BJ (cell line): Measurements from ENCODE around the gene CCDC6. TPM values are rescaled to one million over a fixed set of nuclear protein-coding genes. Genes with fewer than 3 reads are reported as not detected.

Experiments used
- CTCF ChIA-PET: fragments of 350-600 bp; formaldehyde crosslinking; extraction: SDS; loops from one replicate; lab custom pipeline; 2021; ENCODE audit warnings: antibody characterized with exemption, inconsistent platforms; lab: Yijun Ruan, JAX
- POLR2A ChIA-PET: fragments of 300-600 bp; sonication (Branson Sonifier 250); formaldehyde crosslinking; extraction: SDS; loops from one replicate; lab custom pipeline; 2021; ENCODE audit warnings: antibody characterized with exemption; lab: Charles Lee
- DNase-seq: peaks from one replicate; pipeline ENCODE4 v3.0.0-alpha.2; 2011; ENCODE audit warnings: low read depth
- H3K27me3 ChIP-seq: 2 replicates; pipeline ENCODE4 v1.6.0; 2011; ENCODE audit warnings: low read length; ENCODE audit not compliant: control insufficient read depth, insufficient read depth
- H3K36me3 ChIP-seq: 2 replicates; pipeline ENCODE4 v1.5.1; 2011; ENCODE audit warnings: low read length; ENCODE audit not compliant: control insufficient read depth, insufficient read depth
- H3K4me3 ChIP-seq: 2 replicates; pipeline ENCODE4 v1.5.1; 2011; ENCODE audit warnings: low read depth, mild to moderate bottlenecking, control low read depth, low read length
- CTCF ChIP-seq: IDR thresholded peaks from 2 replicates; pipeline ENCODE4 v1.5.1; 2011; ENCODE audit warnings: low read depth, mild to moderate bottlenecking, control low read depth, inconsistent platforms, low read length, moderate library complexity; ENCODE audit not compliant: insufficient read depth
- polyA plus RNA-seq: library from polyadenylated mRNA; depleted of rRNA; stranded (reverse); fragments of >200 nt; gene quantifications from 2 replicates; pipeline ENCODE4 v1.2.3, GENCODE V29; 2011

CCDC6 gene
- polyA plus RNA-seq, 1 experiment: 17.2 TPM

- Histone ChIP-seq H3K36me3 (no peaks in the 10 kb centered on the region), H3K27me3 (no peaks in the 10 kb centered on the region), H3K4me3 (no peak overlapping the region)
- no peak for DNase-seq
- ChIA-PET POLR2A (no interaction called here), CTCF (no interaction called here)
- TF ChIP-seq CTCF: no peak
Measured at GRCh38 chr10:59945991-59946390, 39.6 kb upstream of the CCDC6 start.

DNA sequence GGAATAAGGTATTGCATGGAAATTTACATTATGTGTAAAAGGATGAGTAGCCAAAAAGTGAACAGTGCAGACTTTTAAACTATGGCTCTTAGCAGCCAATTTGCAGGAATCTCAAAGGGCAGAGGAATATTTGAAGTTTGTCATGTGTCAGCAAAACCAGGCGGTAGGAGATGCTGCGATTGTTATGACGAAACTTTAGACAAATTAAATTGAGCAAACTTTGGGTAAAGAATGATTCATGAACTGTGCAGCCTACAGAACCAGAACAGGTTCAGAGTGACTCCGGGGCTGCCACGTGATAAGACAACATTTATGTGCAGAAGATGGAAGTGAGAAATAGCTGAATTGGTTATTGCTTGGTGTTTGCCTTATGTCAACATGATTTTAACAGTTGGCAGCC is 39.2 kb upstream of the CCDC6 start:
- POLR2A ChIA-PET: no interaction called here

GRCh38 chr10:59944339-59944935 is 38.1 kb upstream of the CCDC6 start:
- ChIA-PET CTCF (no interaction called here), POLR2A (no interaction called here)
- Histone ChIP-seq H3K36me3 (no peaks in the 10 kb centered on the region), H3K4me3 (no peak overlapping the region), H3K27me3 (no peaks in the 10 kb centered on the region)
- DNase-seq: no peak
- no peak for TF ChIP-seq CTCF

More for the DNA sequence above, 39.2 kb upstream of the CCDC6 start:
- CTCF ChIA-PET: no interaction called here
- H3K27me3 ChIP-seq: no peaks in the 10 kb centered on the region
- no peaks in the 10 kb centered on the region for H3K36me3 ChIP-seq
- no peak for DNase-seq
- H3K4me3 ChIP-seq: no peak overlapping the region
- no peak for TF ChIP-seq CTCF

DNA sequence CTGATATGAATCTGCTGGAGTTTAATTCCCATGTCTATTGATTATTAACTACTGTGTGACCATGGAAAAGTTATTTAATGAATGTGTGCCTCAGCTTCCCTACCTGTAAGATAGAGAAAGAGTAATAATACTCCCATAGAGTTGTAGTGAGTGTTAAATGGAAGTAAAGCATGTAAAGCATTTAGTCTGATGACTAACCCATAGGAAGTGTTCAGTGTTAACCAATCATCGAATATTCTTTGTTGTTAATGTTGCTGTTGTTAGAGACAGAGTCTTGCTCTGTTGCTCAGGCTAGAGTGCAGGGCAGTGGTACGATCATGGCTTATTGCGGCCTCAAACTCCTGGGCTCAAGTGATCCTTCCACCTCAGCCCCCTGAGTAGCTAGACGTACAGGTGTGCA is 36.2 kb upstream of the CCDC6 start:
- no peaks in the 10 kb centered on the region for H3K36me3 ChIP-seq
- ChIA-PET CTCF (no interaction called here), POLR2A (no interaction called here)
- no peak for DNase-seq
- no peaks in the 10 kb centered on the region for H3K27me3 ChIP-seq
- no peak for TF ChIP-seq CTCF
- no peak overlapping the region for H3K4me3 ChIP-seq

GRCh38 chr10:59937720-59938119 is 31.4 kb upstream of the CCDC6 start:
- no peak for TF ChIP-seq CTCF
- no peak for DNase-seq
- ChIA-PET CTCF (no interaction called here), POLR2A (no interaction called here)
- H3K36me3 ChIP-seq: no peaks in the 10 kb centered on the region
- no peak overlapping the region for H3K4me3 ChIP-seq
- no peaks in the 10 kb centered on the region for H3K27me3 ChIP-seq
